ENCODE results near the gene CDKL1. TPM values are rescaled to one million over a fixed set of nuclear protein-coding genes. Genes with fewer than 3 reads are reported as not detected.

CDKL1 gene
- 1 to 10 TPM; 2.4 to 4.6 TPM for total RNA-seq

DNA sequence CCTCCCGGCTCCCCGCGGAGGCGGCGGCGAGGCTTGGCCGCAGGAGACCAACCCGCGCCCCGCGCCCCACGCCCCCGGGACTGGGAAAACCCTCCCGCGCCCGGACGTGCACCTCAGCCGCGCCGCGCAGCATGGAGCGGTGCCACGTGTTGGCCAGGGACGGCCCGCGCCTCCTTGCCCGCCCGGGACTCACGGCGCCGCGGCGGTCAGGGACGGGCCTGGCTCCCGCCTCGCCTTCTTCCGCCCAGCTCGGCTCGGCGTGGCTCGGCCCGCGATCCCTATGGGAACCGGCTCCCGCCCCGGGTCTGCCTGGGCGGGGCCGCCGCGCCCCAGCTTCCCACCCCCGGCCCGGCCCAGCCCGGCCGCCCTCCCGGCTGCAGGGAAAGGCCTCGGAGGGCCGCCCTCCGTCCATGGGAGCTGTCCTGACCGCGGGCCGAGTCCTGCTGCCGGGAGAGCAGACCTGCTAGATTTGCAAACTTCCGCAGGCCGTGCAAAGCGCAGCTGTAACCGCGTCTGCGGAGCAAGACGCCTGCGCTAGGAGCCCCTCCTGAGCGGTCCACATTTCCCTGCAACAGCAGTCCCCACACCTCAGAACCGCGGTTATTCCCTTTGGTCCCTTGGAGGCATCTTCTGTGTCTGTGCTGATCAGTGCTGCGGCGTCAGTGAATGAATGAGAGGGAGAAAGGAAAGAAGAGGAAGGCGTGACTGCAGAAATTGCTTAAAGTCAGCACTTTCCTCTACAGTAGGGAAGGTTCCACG is at the start of gene CDKL1:
TSS of gene CDKL1 (minus strand) at position 251 of the 759 bp plus-strand sequence. CDS start 1,013 bp downstream, outside the sequence.
- H3K4me3 ChIP-seq: peak within 1 kb of the TSS; percentile 63 to 66
- TF ChIP-seq, protein P1, sequence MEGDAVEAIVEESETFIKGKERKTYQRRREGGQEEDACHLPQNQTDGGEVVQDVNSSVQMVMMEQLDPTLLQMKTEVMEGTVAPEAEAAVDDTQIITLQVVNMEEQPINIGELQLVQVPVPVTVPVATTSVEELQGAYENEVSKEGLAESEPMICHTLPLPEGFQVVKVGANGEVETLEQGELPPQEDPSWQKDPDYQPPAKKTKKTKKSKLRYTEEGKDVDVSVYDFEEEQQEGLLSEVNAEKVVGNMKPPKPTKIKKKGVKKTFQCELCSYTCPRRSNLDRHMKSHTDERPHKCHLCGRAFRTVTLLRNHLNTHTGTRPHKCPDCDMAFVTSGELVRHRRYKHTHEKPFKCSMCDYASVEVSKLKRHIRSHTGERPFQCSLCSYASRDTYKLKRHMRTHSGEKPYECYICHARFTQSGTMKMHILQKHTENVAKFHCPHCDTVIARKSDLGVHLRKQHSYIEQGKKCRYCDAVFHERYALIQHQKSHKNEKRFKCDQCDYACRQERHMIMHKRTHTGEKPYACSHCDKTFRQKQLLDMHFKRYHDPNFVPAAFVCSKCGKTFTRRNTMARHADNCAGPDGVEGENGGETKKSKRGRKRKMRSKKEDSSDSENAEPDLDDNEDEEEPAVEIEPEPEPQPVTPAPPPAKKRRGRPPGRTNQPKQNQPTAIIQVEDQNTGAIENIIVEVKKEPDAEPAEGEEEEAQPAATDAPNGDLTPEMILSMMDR (IDR thresholded peaks at IDR 0.05): no peak
- no peaks in the 10 kb centered on the region for H3K9me3 ChIP-seq
- DNase-seq (ENCODE audit: low spot score): no peak
- peaks cover 0 to 10% of the 10 kb centered on the region in 2 donors for H3K4me1 ChIP-seq
- H3K36me3 ChIP-seq: no peaks in the 10 kb centered on the region
- no peaks in the 10 kb centered on the region for H3K27me3 ChIP-seq
- peak within 1 kb of the TSS; percentile 58 to 68 for H3K27ac ChIP-seq

- Histone ChIP-seq H3K27ac (no peak overlapping the region), H3K4me1 (no peaks in the 10 kb centered on the region), H3K27me3 (no peaks in the 10 kb centered on the region), H3K9me3 (no peaks in the 10 kb centered on the region), H3K4me3 (no peak overlapping the region), H3K36me3 (peaks cover 23% of the 10 kb centered on the region)
- TF ChIP-seq, protein P1 (IDR thresholded peaks at IDR 0.05): no peak
- no peak for DNase-seq (ENCODE audit: low spot score)
Measured at GRCh38 chr14:50434528-50434927, 37.8 kb upstream of the CDKL1 start.

GRCh38 chr14:50432131-50432530 is 35.5 kb upstream of the CDKL1 start:
- TF ChIP-seq, protein P1 (IDR thresholded peaks at IDR 0.05): no peak
- peaks cover 18% of the 10 kb centered on the region for H3K36me3 ChIP-seq

DNA sequence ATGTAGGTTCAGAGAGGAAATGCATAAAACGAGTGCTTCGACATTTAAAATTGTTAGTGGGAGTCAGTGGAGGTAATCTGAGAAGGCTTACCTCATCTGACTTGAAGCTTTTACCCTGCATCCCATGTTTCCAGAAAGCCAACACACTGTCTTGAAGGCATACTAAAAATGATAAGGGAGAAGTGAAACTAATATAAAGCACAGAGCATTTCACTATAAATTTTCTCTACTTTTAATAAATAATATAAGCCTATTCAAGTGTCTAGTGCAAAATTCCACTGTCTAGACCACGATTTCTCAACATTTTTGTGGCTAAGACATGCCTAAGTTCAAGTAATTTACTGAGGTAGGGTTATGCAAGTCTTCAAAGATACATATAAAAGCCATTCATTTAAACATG is 29.1 kb upstream of the CDKL1 start:
- Histone ChIP-seq H3K4me3 (no peak overlapping the region), H3K9me3 (no peaks in the 10 kb centered on the region), H3K27ac (no peak overlapping the region), H3K4me1 (no peaks in the 10 kb centered on the region), H3K27me3 (no peaks in the 10 kb centered on the region), H3K36me3 (peaks cover 25% of the 10 kb centered on the region)
- TF ChIP-seq, protein P1 (IDR thresholded peaks at IDR 0.05): no peak
- no peak for DNase-seq (ENCODE audit: low spot score)

More at GRCh38 chr14:50432131-50432530, 35.5 kb upstream of the CDKL1 start:
- Histone ChIP-seq H3K4me1 (no peaks in the 10 kb centered on the region), H3K27ac (no peak overlapping the region), H3K9me3 (no peaks in the 10 kb centered on the region), H3K4me3 (no peak overlapping the region), H3K27me3 (no peaks in the 10 kb centered on the region)
- no peak for DNase-seq (ENCODE audit: low spot score)

DNA sequence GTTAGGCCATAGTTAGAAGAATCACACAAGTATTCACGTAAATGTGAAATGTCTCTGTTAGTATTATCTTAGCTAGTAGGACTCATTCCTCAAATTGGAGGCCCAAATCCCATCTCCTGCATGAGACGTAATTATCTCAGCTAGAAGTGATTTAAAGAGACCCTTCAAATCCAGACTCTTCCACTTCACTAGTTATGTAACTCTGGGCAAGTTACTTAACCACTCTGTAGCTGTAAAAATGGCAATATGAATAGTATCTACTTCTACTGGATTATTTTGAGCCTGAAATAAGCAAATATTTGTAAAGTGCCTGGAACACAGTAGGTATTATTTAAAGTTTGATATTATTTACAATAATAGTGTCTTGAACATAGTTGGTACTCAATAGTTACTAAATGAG is 28.4 kb upstream of the CDKL1 start:
- TF ChIP-seq, protein P1 (IDR thresholded peaks at IDR 0.05): no peak
- Histone ChIP-seq H3K27me3 (no peaks in the 10 kb centered on the region), H3K4me1 (no peaks in the 10 kb centered on the region), H3K9me3 (no peaks in the 10 kb centered on the region), H3K36me3 (peaks cover 25% of the 10 kb centered on the region), H3K4me3 (no peak overlapping the region), H3K27ac (no peak overlapping the region)
- no peak for DNase-seq (ENCODE audit: low spot score)
